ENCODE data around the gene SMG7. TPM values are rescaled to one million over a fixed set of nuclear protein-coding genes. Genes with fewer than 3 reads are reported as not detected.

The SMG7 gene
- total RNA-seq, 1 experiment from 2014 or later: 54.1 TPM

- ChIA-PET CTCF (no interaction called here), RAD21 (ENCODE audit: low non-redundant PET in 1 of 2, low total read pairs in 2 of 2, uncharacterized antibody in 2 of 2, unreplicated experiment in 2 of 2) (no interaction called here), POLR2A (no interaction called here)
- intact Hi-C loops (cut with micrococcal nuclease): no loop called here
- Histone ChIP-seq H3K27me3 (ENCODE audit: insufficient read depth, low read length) (0 out of 2 replicates have a peak, but pooled peaks cover 3% of the 10 kb centered on the region), H3K9me2 (ENCODE audit: insufficient read depth) (no peaks in the 10 kb centered on the region), H3K4me2 (ENCODE audit: low read length) (no peak overlapping the region), H3K4me1 (ENCODE audit: control insufficient read depth in 1 of 2, insufficient read depth in 2 of 2, low read length in 2 of 2) (peaks cover 0 to 4% of the 10 kb centered on the region in 2 experiments; a peak in 2 of 4 replicates), H3K36me3 (ENCODE audit: control insufficient read depth in 1 of 2, insufficient read depth in 2 of 2, low read length in 2 of 2) (no peaks in the 10 kb centered on the region), H4K20me1 (ENCODE audit: insufficient read depth) (no peaks in the 10 kb centered on the region), H3K4me3 (replicated peaks in 1 of 2; ENCODE audit: low read depth in 1 of 2, low read length in 2 of 2) (no peak overlapping the region), H2AFZ (ENCODE audit: low read depth, low read length, poor library complexity, severe bottlenecking) (no peak overlapping the region), H3K9ac (ENCODE audit: low read length) (no peak overlapping the region), H3K79me2 (ENCODE audit: insufficient read depth, low read length) (no peaks in the 10 kb centered on the region), H3K9me3 (ENCODE audit: control insufficient read depth in 1 of 2, insufficient read depth in 1 of 2, low read depth in 1 of 2, low read length in 2 of 2) (no peaks in the 10 kb centered on the region), H3K27ac (ENCODE audit: low read depth, low read length) (no peak overlapping the region)
- TF ChIP-seq EGR1 (IDR thresholded peaks at IDR 0.05; ENCODE audit: low read depth) (no peak), SRF (IDR thresholded peaks at IDR 0.05; ENCODE audit: low read depth) (no peak), CTCF (IDR thresholded peaks at IDR 0.05 in 2 of 3, conservative IDR thresholded peaks at IDR 0.05 in 1 of 3; ENCODE audit: borderline replicate concordance in 1 of 3, insufficient read depth in 1 of 3, low read depth in 2 of 3, low read length in 2 of 3) (no peak), ATF3 (IDR thresholded peaks at IDR 0.05) (no peak)
- no TSS peak for BruUV-seq (replicated peaks)
- DNase-seq (ENCODE audit: low read depth, low spot score): no peak
- ATAC-seq: no peak
These were observed 103.3 kb downstream of the SMG7 start for GRCh38 chr1:183575606-183576005.

GRCh38 chr1:183576537-183576936 is 104.2 kb downstream of the SMG7 start:
- Histone ChIP-seq H3K4me1 (ENCODE audit: control insufficient read depth in 1 of 2, insufficient read depth in 2 of 2, low read length in 2 of 2) (peaks cover 0 to 4% of the 10 kb centered on the region in 2 experiments; a peak in 2 of 4 replicates), H3K27me3 (ENCODE audit: insufficient read depth, low read length) (0 out of 2 replicates have a peak, but pooled peaks cover 3% of the 10 kb centered on the region), H3K9ac (ENCODE audit: low read length) (no peak overlapping the region), H4K20me1 (ENCODE audit: insufficient read depth) (no peaks in the 10 kb centered on the region), H3K27ac (ENCODE audit: low read depth, low read length) (no peak overlapping the region), H3K4me3 (replicated peaks in 1 of 2; ENCODE audit: low read depth in 1 of 2, low read length in 2 of 2) (no peak overlapping the region), H3K79me2 (ENCODE audit: insufficient read depth, low read length) (no peaks in the 10 kb centered on the region), H3K9me3 (ENCODE audit: control insufficient read depth in 1 of 2, insufficient read depth in 1 of 2, low read depth in 1 of 2, low read length in 2 of 2) (no peaks in the 10 kb centered on the region), H3K36me3 (ENCODE audit: control insufficient read depth in 1 of 2, insufficient read depth in 2 of 2, low read length in 2 of 2) (no peaks in the 10 kb centered on the region), H3K9me2 (ENCODE audit: insufficient read depth) (no peaks in the 10 kb centered on the region), H3K4me2 (ENCODE audit: low read length) (no peak overlapping the region), H2AFZ (ENCODE audit: low read depth, low read length, poor library complexity, severe bottlenecking) (no peak overlapping the region)
- no peak for TF ChIP-seq JUND (IDR thresholded peaks at IDR 0.05)
- no peak for TF ChIP-seq CEBPB (IDR thresholded peaks at IDR 0.05; ENCODE audit: low read depth)
- TF ChIP-seq CTCF (IDR thresholded peaks at IDR 0.05 in 2 of 3, conservative IDR thresholded peaks at IDR 0.05 in 1 of 3; ENCODE audit: borderline replicate concordance in 1 of 3, insufficient read depth in 1 of 3, low read depth in 2 of 3, low read length in 2 of 3): no peak
- no peak for TF ChIP-seq ZNF274 (IDR thresholded peaks at IDR 0.05; ENCODE audit: low read depth, low read length)
- CTCF ChIA-PET: no interaction called here
- no TSS peak for BruUV-seq (replicated peaks)
- DNase-seq (ENCODE audit: low read depth, low spot score) (no peak), ATAC-seq (no peak)
- intact Hi-C loops (cut with micrococcal nuclease): no loop called here
- POLR2A ChIA-PET: no interaction called here
- RAD21 ChIA-PET (ENCODE audit: low non-redundant PET in 1 of 2, low total read pairs in 2 of 2, uncharacterized antibody in 2 of 2, unreplicated experiment in 2 of 2): no interaction called here
